ENCODE measurements around the gene HSDL1. TPM values are rescaled to one million over a fixed set of nuclear protein-coding genes. Genes with fewer than 3 reads are reported as not detected.
A peak's percentile ranks its signal among the peaks of the same experiment; 100 is the strongest.
"Not testable (repeated sequence)": the region's sequence is repeated elsewhere in the genome, so short reads cannot be mapped to it uniquely, and the experiment has no call there.

HSDL1 gene
- polyA plus RNA-seq, 2 of the 4 experiments (the other 2 are of a cell fraction) = 17.9 to 24.9 TPM

DNA sequence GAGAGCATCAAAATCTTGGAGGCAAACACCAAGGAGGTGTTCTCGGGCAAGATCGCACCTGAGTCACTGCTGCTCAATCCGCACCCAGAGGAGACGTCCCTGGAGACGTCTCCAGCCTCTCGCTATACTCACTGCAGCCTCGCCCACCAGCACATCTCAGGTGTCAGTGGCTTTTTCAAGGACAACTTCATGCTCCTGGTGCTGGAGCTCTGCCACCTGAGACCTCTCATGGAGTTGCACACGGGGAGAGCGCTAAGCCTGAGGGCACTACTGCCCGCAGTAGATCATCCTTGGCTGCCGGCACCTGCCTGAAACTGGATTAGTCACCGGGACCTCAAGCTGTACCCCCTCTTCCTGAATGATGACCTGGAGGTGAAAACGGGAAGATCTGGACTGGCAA is 25.6 kb downstream of the HSDL1 start (continued):
- TF ChIP-seq ZSCAN20 (CRISPR knock-in tag; IDR thresholded peaks at IDR 0.05) (no peak), ESRRA (IDR thresholded peaks at IDR 0.05; ENCODE audit: borderline replicate concordance, low read length) (no peak), FOSB (CRISPR knock-in tag; IDR thresholded peaks at IDR 0.05) (no peak), PHF8 (IDR thresholded peaks at IDR 0.05; ENCODE audit: borderline replicate concordance, low read depth) (no peak)
- TF ChIP-seq, protein P1, sequence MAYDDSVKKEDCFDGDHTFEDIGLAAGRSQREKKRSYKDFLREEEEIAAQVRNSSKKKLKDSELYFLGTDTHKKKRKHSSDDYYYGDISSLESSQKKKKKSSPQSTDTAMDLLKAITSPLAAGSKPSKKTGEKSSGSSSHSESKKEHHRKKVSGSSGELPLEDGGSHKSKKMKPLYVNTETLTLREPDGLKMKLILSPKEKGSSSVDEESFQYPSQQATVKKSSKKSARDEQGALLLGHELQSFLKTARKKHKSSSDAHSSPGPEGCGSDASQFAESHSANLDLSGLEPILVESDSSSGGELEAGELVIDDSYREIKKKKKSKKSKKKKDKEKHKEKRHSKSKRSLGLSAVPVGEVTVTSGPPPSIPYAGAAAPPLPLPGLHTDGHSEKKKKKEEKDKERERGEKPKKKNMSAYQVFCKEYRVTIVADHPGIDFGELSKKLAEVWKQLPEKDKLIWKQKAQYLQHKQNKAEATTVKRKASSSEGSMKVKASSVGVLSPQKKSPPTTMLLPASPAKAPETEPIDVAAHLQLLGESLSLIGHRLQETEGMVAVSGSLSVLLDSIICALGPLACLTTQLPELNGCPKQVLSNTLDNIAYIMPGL (CRISPR knock-in tag; IDR thresholded peaks at IDR 0.05; ENCODE audit: borderline replicate concordance) = no peak

DNA sequence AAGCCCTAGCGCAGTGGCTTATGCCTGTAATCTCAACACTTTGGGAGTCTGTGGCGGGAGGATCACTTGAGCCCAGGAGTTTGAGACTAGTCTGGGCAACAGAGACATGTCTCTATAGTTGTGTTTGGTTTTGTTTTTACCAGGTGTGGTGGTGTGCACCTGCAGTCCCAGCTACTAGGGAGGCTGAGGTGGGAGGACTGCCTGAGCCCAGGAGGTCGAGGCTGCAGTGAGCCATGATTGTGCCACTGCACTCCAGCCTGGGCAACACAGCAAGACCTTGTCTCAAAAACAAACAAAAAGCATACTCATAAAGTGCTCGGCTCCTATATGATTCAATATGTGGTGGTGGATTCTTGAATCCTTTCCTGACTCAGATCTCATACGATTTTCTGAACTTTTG is 26.7 kb downstream of the HSDL1 start:
- H3K27ac ChIP-seq; H3K4me1 ChIP-seq; DNase-seq (ENCODE audit: low read depth in 1 of 2, low spot score in 1 of 2); H3K9me3 ChIP-seq; FAIRE-seq; POLR2A ChIA-PET; ATAC-seq; H3K4me3 ChIP-seq: not testable (repeated sequence)
- 94% methylated on average over 5 of the region's 5 CpGs for WGBS (ENCODE audit: missing lambda C conversion rate)
- H3K4me2 ChIP-seq = peak overlapping the region; percentile 91
- CTCF ChIA-PET = interaction anchor here (1.3 to 4.4 kb wide), 8 partner anchors 17 to 366 kb away, joined by 3 to 19 read pairs (median 6); partner anchors contain the start of genes DNAAF1, HSDL1 and TAF1C

DNA sequence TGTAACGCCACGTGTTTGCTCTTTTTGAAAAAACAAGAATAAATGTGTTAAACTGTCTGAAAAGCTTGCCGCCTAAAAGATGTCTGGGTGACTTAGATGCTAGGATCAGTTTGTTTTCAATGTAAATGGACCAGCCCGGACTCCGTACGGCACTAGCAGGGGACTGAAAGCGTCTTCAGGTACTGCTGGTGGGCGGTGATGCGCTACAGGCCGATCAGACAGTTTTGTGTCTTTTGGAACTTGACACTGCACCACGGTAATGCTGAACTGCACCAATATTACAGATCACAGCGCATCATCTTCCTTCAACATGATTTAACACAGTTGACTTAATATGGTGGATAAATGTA is 27.5 kb downstream of the HSDL1 start:
- ChIA-PET POLR2A (interaction anchor here (0.9 to 1.5 kb wide), 9 partner anchors 11 to 164 kb away, joined by 3 to 10 read pairs (median 5); partner anchors contain the start of genes DNAAF1, HSDL1, OSGIN1 and TAF1C), CTCF (interaction anchor here (0.8 to 4.4 kb wide), 10 partner anchors 12 to 69 kb away, joined by 3 to 19 read pairs (median 8); partner anchors contain the start of genes DNAAF1, HSDL1 and TAF1C)
- ATAC-seq (peak in 1 of 2 experiments; percentile 31; a peak in 3 of 6 replicates), DNase-seq (ENCODE audit: low read depth in 1 of 2, low spot score in 1 of 2) (peak; percentile 28 to 40), FAIRE-seq (no peak)
- H3K4me1 ChIP-seq = peaks cover 8% of the 10 kb centered on the region
- peak overlapping the region; percentile 88 to 96 for H3K27ac ChIP-seq
- 0 out of 2 replicates have a peak, but pooled peaks have one; percentile 7 for TF ChIP-seq POLR2A (IDR thresholded peaks at IDR 0.05; ENCODE audit: low read length)
- no peak for TF ChIP-seq RCOR1 (IDR thresholded peaks at IDR 0.05; ENCODE audit: low read depth, low read length)
- no peak for TF ChIP-seq FOSB (CRISPR knock-in tag; IDR thresholded peaks at IDR 0.05)
- H3K4me2 ChIP-seq = peak overlapping the region; percentile 91
- peak overlapping the region; percentile 76 for H3K4me3 ChIP-seq
- WGBS (ENCODE audit: missing lambda C conversion rate) = 31% methylated on average over 12 of the region's 12 CpGs
- no peaks in the 10 kb centered on the region for H3K9me3 ChIP-seq

DNA sequence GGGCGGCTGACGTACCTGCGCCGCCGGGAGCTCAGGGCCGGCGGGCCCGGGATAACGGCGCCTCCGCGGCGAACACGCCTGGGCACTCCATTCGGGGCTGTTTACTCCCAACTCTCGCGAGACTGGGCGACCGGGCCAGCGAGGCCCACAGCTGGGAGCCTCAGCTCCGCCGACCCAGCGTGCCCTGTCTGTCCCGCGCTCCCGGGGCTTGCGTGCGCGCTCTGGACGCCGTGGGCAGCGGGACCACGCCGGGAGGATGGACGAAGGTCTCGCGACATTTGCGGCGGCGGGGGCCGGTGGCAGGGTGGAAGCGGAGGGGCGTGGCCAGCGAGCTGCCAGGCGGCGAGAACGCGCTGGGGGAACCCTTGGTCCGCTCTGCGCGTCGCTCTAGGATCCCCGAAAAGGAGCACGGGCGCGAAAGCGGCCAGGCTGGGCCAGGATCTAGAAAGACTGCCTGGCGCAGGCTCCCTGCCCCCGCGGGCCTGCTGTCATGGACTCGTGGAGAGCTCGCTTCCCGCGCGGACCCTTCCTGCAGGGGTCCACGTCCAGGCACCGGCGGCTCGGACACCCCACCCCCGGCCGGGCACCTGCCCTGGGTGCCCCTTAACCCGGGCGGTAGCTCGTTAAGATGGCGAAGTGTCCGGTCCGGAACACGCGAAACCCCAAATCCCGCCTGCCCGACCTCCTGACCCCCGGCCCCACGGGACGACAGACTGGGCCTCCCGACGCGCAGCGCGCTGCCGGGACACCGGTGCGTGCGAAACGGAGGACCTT is 28.1 kb downstream of the HSDL1 start, which contains the start of gene MBTPS1:
Gene MBTPS1 (minus strand): TSS at position 223 of the 774 bp plus-strand sequence. CDS start 15,159 bp downstream, outside the sequence.
- peaks cover 8% of the 10 kb centered on the region for H3K4me1 ChIP-seq
- ATAC-seq (peak; percentile 96 to 98), DNase-seq (ENCODE audit: low read depth in 1 of 2, low spot score in 1 of 2) (peak; percentile 94 to 98), FAIRE-seq (no peak)
- WGBS (ENCODE audit: missing lambda C conversion rate) = under 1% methylated on average over 31 of the region's 94 CpGs
- peak within 1 kb of the TSS; percentile 76 for H3K4me3 ChIP-seq
- CTCF ChIA-PET = interaction anchor here (0.5 to 4.4 kb wide), 19 partner anchors 10 to 854 kb away, joined by 3 to 19 read pairs (median 6); partner anchors contain the start of genes DNAAF1, HSDL1 and TAF1C
- peak within 1 kb of the TSS; percentile 88 to 96 for H3K27ac ChIP-seq
- POLR2A ChIA-PET = interaction anchor here (0.5 to 1.5 kb wide), 16 partner anchors 10 to 302 kb away, joined by 3 to 10 read pairs (median 4); partner anchors contain the start of genes DNAAF1, HSDL1, OSGIN1 and TAF1C
- H3K4me2 ChIP-seq = peak within 1 kb of the TSS; percentile 91
- H3K9me3 ChIP-seq = no peaks in the 10 kb centered on the region
- TF ChIP-seq EHF (CRISPR knock-in tag; IDR thresholded peaks at IDR 0.05) = no peak
- TF ChIP-seq, protein P1 (CRISPR knock-in tag; IDR thresholded peaks at IDR 0.05; ENCODE audit: borderline replicate concordance) = no peak
- TF ChIP-seq NFE2L2 (conservative IDR thresholded peaks at IDR 0.05; ENCODE audit: low read length) = no peak
- TF ChIP-seq JUN (IDR thresholded peaks at IDR 0.05) = peak; percentile 47 to 81; a peak in 3 of 5 replicates
- no peak for TF ChIP-seq ZFP36 (IDR thresholded peaks at IDR 0.05; ENCODE audit: borderline replicate concordance, partially characterized antibody)
- TF ChIP-seq PHF8 (IDR thresholded peaks at IDR 0.05; ENCODE audit: borderline replicate concordance, low read depth) = peak; percentile 80
- TF ChIP-seq GATA3 (IDR thresholded peaks at IDR 0.05; ENCODE audit: borderline replicate concordance) = peak; percentile 62; the same call in 1 of the 2 replicates
- TF ChIP-seq ZSCAN20 (CRISPR knock-in tag; IDR thresholded peaks at IDR 0.05) = no peak
- TF ChIP-seq, protein P2, sequence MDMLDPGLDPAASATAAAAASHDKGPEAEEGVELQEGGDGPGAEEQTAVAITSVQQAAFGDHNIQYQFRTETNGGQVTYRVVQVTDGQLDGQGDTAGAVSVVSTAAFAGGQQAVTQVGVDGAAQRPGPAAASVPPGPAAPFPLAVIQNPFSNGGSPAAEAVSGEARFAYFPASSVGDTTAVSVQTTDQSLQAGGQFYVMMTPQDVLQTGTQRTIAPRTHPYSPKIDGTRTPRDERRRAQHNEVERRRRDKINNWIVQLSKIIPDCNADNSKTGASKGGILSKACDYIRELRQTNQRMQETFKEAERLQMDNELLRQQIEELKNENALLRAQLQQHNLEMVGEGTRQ (IDR thresholded peaks at IDR 0.05) = 0 out of 2 replicates have a peak, but pooled peaks have one; percentile 3
- TF ChIP-seq BHLHE40 (IDR thresholded peaks at IDR 0.05; ENCODE audit: low read depth, low read length) = no peak
- TF ChIP-seq CHD2 (IDR thresholded peaks at IDR 0.05; ENCODE audit: low read length, partially characterized antibody) = peak; percentile 97
- no peak for TF ChIP-seq MAFK (IDR thresholded peaks at IDR 0.05; ENCODE audit: partially characterized antibody)
- TF ChIP-seq POLR2A (IDR thresholded peaks at IDR 0.05; ENCODE audit: low read length) = peak; percentile 70
- TF ChIP-seq, protein P3, sequence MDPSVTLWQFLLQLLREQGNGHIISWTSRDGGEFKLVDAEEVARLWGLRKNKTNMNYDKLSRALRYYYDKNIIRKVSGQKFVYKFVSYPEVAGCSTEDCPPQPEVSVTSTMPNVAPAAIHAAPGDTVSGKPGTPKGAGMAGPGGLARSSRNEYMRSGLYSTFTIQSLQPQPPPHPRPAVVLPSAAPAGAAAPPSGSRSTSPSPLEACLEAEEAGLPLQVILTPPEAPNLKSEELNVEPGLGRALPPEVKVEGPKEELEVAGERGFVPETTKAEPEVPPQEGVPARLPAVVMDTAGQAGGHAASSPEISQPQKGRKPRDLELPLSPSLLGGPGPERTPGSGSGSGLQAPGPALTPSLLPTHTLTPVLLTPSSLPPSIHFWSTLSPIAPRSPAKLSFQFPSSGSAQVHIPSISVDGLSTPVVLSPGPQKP (IDR thresholded peaks at IDR 0.05; ENCODE audit: low read depth, low read length) = no peak
- TF ChIP-seq MAZ (IDR thresholded peaks at IDR 0.05; ENCODE audit: borderline replicate concordance, low read depth, low read length) = no peak
- no peak for TF ChIP-seq FOXS1 (CRISPR knock-in tag; IDR thresholded peaks at IDR 0.05)
